ENCODE results near the gene IFNE.
A peak's percentile ranks its signal among the peaks of the same experiment; 100 is the strongest.
"Not testable (repeated sequence)": the region's sequence is repeated elsewhere in the genome, so short reads cannot be mapped to it uniquely, and the experiment has no call there.

IFNE gene

DNA sequence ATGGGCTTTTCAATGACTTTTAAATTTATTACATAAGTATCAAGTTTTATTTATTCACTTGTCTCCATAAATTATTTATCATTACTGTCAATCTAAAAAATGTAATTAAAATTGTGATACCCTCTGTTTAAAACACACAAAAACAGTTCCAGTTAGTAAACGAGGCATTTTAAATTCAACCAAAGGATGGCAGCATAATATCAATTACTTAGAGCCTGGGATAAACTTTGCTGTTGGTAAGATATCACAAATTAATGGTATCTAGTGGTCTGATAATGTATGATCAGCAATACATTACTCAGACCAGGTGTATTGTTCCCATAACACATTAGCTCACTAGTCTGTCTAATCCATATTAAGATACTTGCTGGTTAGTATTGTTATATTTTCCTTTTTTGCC lies 9.6 kb upstream of the IFNE start:
- no peak for DNase-seq (ENCODE audit: low spot score)

- DNase-seq (ENCODE audit: low spot score) = no peak
Measured at GRCh38 chr9:21481470-21482056, 550 bp downstream of the IFNE start.

- DNase-seq (ENCODE audit: low spot score) = no peak
Measured at GRCh38 chr9:21479152-21479702, 2.9 kb downstream of the IFNE start.

- no peak for DNase-seq (ENCODE audit: low spot score)
Measured at GRCh38 chr9:21477466-21477865, 4.6 kb downstream of the IFNE start.

DNA sequence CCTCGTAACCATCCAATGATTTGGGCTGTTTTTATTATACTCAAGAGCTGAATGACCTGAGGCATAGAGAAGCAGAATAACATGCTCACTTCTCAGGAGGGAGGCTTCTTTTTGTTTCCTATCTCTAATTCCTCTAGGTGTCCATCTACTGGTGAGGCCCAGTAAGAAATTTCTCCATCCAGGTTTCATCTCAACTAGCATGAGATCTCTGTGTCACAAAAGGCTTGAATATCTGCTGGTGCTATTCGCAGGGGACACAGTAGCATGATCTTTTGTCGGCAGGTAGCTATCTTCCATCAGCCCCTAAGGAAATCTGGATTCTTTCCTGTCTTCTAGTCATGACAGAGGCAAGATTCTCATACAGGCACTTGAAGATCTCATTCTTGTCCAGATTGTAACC lies 8.9 kb downstream of the IFNE start:
- DNase-seq (ENCODE audit: low spot score) = no peak

GRCh38 chr9:21470126-21470525 lies 12.0 kb downstream of the IFNE start:
- no peak for DNase-seq (ENCODE audit: low spot score)

DNA sequence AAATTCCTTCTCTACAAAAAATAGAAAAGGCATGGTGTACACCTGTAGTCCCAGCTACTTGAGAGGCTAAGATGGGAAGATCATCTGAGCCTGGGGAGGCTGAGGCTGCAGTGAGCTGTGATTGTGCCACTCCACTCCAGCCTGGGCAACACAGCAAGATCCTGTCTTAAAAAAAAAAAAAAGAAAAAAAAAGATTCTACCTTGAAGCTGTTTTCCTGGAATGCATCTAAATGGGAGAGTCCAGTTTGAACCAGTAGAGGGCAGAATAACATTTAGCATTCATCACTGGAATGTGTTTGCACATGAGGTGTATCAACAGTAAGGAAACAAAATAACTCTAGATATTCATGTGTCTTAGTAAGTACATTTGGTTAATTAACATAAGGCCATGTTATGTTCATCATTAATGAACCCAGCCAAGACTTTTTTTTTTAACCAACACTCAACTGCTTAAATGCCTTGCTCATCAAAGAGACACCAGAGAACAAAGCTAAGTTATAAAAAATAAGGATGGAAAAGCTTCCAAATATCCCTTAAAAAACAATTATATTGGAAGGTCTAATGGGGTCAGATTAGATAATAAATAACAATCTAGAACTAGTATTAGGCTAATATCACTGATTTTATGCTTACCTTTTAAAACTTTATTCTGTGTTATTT lies 16.1 kb downstream of the IFNE start:
- peak; percentile 31 for DNase-seq (ENCODE audit: low spot score)

- DNase-seq (ENCODE audit: low spot score) = no peak
Measured at GRCh38 chr9:21465138-21465537, 17.0 kb downstream of the IFNE start.

DNA sequence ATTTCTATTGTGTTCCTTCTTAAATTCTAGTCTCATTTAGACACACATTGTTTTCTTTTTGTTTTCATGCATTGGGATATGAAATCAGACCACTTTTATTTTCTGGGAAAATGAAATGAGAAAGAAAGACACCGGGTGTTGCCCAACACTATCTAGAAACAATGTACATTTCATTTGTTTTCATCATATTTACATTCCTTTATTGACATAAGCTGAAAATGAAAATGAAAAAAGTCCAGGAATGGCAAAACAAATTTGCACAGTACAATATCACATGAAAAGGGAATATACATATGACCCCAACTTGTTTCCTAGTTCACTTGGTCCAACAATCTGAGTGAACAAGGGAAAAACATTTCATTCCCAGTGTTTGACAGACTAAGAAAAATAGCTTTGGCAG lies 20.7 kb downstream of the IFNE start:
- DNase-seq (ENCODE audit: low spot score) = no peak

GRCh38 chr9:21455320-21455719 lies 26.8 kb downstream of the IFNE start:
- DNase-seq (ENCODE audit: low spot score) = peak; percentile 7

DNA sequence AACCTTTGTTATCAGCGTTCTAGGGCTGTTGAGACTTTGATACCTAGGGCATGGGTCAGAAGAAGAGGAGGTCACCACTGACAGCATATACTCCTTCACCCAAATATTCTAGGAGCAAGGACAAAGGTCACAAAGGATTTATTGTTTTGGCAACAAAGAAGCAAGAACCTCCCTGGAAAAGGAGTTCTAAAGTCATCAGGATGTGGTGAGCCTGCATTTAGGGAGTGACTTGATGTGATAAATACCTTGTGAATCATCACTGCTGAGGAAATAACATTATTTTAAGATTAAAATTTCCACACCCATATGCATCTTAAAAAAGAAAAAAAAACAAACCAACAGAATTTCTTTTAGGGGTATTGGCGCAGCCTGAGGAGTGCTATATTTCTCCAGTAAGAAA lies 28.0 kb downstream of the IFNE start:
- DNase-seq (ENCODE audit: low spot score) = no peak

GRCh38 chr9:21452681-21453080 lies 29.4 kb downstream of the IFNE start:
- no peak for DNase-seq (ENCODE audit: low spot score)

- DNase-seq (ENCODE audit: low spot score) = no peak
Measured at GRCh38 chr9:21450733-21451394, 31.2 kb downstream of the IFNE start.

DNA sequence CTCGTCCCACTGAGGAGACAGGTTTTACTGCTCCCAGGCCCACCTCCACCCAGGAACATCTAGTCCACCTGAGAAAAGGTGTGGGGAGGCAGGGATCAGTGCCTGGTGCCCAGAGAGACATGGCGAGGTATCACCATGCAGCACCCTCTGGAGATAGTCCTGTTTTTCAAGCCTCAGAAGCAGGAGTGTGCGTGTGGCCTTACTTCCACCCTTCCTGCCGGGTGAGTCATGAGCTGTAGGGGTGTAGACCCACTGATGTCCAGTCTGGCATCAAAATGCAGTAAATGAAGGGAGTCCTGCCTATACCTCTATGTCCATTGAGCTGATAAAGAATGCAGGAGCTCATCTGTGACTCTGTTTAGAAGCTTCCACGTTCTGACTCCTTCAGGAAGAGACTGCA lies 32.8 kb downstream of the IFNE start:
- not testable (repeated sequence) for DNase-seq (ENCODE audit: low spot score)

DNA sequence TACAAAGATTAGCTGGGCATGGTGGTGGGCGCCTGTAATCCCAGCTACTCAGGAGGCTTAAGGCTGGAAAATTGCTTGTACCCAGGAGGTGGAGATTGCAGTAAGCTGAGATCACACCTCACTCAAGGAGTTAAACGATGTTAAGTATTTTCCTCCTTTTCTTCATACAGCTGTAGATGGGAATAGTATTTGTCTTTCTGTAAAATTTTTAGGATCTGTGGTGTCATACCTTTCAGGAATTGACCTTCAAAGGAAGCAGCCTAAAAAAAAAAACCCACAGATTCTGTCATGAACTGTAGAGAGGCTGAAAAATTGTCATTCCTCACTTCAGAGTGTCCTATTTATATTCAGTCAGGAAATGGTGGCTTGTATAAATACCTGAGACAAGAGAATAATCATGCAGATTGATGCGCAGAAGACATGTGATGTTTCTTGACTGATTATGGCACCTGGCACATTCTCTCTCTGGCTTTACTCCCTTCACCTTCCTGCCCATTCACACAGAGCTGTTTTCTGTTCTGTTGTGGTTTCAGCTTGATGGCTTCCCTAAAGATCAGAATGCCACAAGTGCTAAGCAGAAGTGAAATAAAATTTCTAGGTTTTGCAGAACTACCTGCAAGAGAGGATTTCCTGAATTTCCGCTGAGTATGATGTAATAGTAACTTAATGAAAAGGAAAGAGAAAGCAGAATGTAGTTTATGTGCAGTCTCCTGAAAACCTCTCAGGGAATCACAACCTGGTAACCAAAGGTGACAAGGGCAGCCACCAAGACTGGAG lies 38.1 kb downstream of the IFNE start:
- DNase-seq (ENCODE audit: low spot score) = peak; percentile 48

DNA sequence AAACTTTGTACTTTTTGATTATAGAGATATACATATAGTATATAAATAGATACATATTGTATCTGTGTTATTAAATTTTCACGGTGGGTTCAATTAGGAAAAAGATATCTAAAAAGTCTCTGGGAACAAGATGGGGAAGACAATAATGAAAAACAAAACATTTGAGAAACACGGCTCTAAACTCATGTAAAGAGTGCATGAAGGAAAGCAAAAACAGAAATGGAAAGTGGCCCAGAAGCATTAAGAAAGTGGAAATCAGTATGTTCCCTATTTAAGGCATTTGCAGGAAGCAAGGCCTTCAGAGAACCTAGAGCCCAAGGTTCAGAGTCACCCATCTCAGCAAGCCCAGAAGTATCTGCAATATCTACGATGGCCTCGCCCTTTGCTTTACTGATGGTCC lies 42.0 kb downstream of the IFNE start, which contains the start of gene IFNA1:
Gene IFNA1 (plus strand): TSS at position 301 of the 400 bp plus-strand sequence. CDS start 69 bp downstream, at position 370.
- DNase-seq (ENCODE audit: low spot score) = no peak

- not testable (repeated sequence) for DNase-seq (ENCODE audit: low spot score)
Measured at GRCh38 chr9:21435015-21435383, 47.1 kb downstream of the IFNE start.

GRCh38 chr9:21434202-21435014 lies 47.7 kb downstream of the IFNE start:
- peak; percentile 14 for DNase-seq (ENCODE audit: low spot score)

DNA sequence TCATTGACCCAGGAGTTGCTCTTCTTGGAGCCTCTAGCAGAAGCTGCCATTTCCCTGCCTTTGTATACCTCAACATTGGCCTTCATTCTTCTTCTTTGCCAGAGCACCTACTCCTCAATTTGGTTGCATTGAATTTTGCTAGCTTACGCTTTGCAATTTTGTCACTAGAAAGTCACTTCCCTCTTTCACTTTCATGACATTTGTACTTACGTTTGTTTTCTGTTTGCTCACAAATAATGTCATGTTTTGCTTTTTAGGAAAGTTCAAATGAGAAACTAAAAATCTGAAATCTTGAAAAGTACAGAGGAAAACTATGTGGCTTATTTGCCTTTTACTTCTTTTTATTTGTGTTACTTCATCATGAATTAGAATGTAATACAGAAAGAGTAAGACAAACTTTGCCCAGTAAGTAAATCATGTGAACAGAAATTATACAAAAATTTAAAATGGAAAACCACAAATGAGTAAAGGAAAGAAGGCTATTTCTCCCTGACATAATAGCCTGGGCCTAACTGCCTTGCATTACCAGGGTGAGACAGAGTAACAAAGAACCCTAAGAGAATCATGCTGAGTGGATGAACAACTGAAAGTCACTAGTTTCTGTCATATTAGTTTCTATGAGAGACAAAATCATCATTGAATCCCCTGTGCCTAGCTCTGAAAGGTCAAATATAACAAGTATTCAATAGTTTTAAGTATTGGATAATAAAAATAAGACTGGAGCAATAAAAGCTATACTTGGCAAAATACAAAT lies 49.3 kb downstream of the IFNE start:
- no peak for DNase-seq (ENCODE audit: low spot score)
